Lower lobe of right lung (tissue), 2 donors: Measurements from ENCODE around the gene TTC39C. TPM values are rescaled to one million over a fixed set of nuclear protein-coding genes. Genes with fewer than 3 reads are reported as not detected.

ENCODE experiments used
- ATAC-seq, 2 donors: fragments of 200-7000 bp; cut with Tn5 transposase; one replicate each; pipeline ENCODE4 v1.9.1; 2020 to 2022; ENCODE audit warnings: mild to moderate bottlenecking in 2 of 2, moderate library complexity in 2 of 2
- DNase-seq: peaks from one replicate; pipeline ENCODE4 v3.0.0-alpha.2; 2020
- H3K27ac ChIP-seq: fragments of 200-600 bp; one replicate; pipeline ENCODE4 v1.8.0; 2022
- H3K27me3 ChIP-seq: fragments of 200-600 bp; one replicate; pipeline ENCODE4 v1.8.0; 2022; ENCODE audit warnings: low read depth
- H3K36me3 ChIP-seq: fragments of 200-600 bp; one replicate; pipeline ENCODE4 v1.8.0; 2022; ENCODE audit warnings: mild to moderate bottlenecking
- H3K4me1 ChIP-seq: fragments of 200-600 bp; one replicate; pipeline ENCODE4 v1.8.0; 2022
- H3K4me3 ChIP-seq: fragments of 200-600 bp; one replicate; pipeline ENCODE4 v1.8.0; 2022; ENCODE audit warnings: mild to moderate bottlenecking
- H3K9me3 ChIP-seq: fragments of 200-600 bp; one replicate; pipeline ENCODE4 v1.8.0; 2022
- intact Hi-C: fragments of 100-400 bp; cut with DNase I; formaldehyde crosslinking; loops from one replicate; pipeline ENCODE4 v1.11.0; 2022
- long read RNA-seq: library from polyadenylated mRNA; unstranded; transcript quantifications from one replicate; pipeline ENCODE4 v2.0.0, GENCODE V29; 2021
- total RNA-seq: library from RNA; stranded (reverse); fragmentation: NEBNext Ultra II Directional; extraction: Animal tissue kit (Norgen Biotek cat#: 25700); gene quantifications from one replicate; pipeline ENCODE4 v1.2.1, GENCODE V29; 2021
- TF ChIP-seq, protein P1 (sequence below): fragments of 200-600 bp; IDR thresholded peaks from one replicate; pipeline ENCODE4 v1.8.0; 2022; ENCODE audit warnings: antibody characterized with exemption, mild to moderate bottlenecking
- donor health status: DM: no; HTN: yes; CAD: no; lungs with severe emphysema.

The TTC39C gene
- total RNA-seq, result 14.6 TPM
- long read RNA-seq, partial matches to known transcripts, result 0 of 16 reads
- long read RNA-seq, other reads (novel, unspliced or antisense), result 10 of 16 reads

DNA sequence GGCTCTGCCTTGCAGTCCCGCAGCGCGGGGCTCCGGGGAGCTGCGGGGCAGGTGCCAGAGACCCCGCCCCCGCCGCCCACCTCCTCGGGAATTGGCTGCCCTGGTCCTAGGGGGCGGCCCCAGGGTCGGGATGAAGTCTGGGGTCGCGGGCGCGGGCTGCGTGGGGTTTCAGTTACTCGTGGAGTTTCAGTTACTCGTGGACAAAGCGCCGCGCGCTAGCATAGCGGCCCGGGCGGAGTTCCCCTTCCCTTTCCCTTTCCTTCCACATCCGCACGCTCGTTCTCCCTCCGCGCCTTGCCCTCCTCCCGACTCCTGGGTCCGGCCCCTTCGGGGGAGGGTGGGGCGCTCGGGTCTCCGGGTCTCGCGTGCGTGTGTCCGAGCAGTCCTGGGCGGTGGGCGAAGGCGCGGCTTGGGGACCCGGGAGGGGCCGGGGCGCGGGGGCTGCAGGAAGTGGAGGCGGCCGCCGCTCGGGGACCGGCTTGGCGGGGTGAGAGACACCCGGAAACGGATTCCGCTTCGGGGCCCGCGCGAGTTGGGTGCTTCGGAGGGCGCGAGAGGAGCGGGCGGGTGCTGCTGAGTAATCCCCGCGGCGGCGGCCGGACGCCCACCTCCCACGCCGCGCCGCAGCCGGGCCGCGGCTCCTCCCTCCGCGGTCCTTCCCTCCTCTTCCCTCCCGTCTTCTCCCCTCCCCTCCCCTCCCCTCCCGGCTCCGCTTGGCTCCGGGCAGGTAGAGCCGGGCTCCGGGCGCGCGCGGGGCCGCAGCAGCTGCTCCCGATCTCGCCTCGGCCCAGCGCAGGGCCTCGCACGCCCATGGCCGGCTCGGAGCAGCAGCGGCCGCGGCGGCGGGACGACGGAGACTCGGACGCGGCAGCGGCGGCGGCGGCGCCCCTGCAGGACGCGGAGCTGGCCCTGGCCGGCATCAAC, at the start of gene TTC39C:
Gene TTC39C, plus strand, starts transcription at position 693 of the 924 bp plus-strand sequence. Its CDS starts 118 bp downstream, at position 811.
- peak; percentile 86 for DNase-seq
- Histone ChIP-seq H3K36me3 (no peaks in the 10 kb centered on the region), H3K27me3 (no peaks in the 10 kb centered on the region), H3K4me3 (peak within 1 kb of the TSS; percentile 78), H3K27ac (peak within 1 kb of the TSS; percentile 85), H3K9me3 (no peaks in the 10 kb centered on the region), H3K4me1 (peaks cover 52% of the 10 kb centered on the region)
- intact Hi-C loops, result no loop called here
- TF ChIP-seq, protein P1, sequence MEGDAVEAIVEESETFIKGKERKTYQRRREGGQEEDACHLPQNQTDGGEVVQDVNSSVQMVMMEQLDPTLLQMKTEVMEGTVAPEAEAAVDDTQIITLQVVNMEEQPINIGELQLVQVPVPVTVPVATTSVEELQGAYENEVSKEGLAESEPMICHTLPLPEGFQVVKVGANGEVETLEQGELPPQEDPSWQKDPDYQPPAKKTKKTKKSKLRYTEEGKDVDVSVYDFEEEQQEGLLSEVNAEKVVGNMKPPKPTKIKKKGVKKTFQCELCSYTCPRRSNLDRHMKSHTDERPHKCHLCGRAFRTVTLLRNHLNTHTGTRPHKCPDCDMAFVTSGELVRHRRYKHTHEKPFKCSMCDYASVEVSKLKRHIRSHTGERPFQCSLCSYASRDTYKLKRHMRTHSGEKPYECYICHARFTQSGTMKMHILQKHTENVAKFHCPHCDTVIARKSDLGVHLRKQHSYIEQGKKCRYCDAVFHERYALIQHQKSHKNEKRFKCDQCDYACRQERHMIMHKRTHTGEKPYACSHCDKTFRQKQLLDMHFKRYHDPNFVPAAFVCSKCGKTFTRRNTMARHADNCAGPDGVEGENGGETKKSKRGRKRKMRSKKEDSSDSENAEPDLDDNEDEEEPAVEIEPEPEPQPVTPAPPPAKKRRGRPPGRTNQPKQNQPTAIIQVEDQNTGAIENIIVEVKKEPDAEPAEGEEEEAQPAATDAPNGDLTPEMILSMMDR, result no peak
- peak; percentile 87 to 91 for ATAC-seq

DNA sequence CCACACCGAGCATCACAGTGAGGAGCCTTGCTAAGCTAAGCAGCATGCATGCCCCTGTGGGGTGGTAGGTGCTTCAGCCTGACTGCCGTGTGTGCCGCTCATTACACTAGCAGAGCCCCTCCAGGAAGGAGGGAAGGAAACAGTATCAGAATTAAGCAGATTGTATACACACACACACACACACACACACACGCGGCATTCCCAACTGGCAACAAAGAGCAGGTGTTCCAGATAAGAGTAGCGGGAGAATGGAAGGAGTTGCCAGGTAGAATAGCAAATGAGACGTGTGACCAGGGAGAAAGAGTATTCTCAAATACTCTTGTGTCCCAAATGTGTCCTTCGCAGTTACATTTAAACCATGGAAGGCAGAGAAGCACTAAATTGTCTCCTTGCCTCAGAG, 47.6 kb upstream of the TTC39C start:
- no peaks in the 10 kb centered on the region for H3K9me3 ChIP-seq
- no peak overlapping the region for H3K4me3 ChIP-seq
- ATAC-seq (no peak), DNase-seq (no peak)
- H3K4me1 ChIP-seq, result peaks cover 15% of the 10 kb centered on the region
- TF ChIP-seq, protein P1, result no peak
- intact Hi-C loops, result no loop called here
- H3K36me3 ChIP-seq, result no peaks in the 10 kb centered on the region
- no peaks in the 10 kb centered on the region for H3K27me3 ChIP-seq
- H3K27ac ChIP-seq, result no peak overlapping the region

DNA sequence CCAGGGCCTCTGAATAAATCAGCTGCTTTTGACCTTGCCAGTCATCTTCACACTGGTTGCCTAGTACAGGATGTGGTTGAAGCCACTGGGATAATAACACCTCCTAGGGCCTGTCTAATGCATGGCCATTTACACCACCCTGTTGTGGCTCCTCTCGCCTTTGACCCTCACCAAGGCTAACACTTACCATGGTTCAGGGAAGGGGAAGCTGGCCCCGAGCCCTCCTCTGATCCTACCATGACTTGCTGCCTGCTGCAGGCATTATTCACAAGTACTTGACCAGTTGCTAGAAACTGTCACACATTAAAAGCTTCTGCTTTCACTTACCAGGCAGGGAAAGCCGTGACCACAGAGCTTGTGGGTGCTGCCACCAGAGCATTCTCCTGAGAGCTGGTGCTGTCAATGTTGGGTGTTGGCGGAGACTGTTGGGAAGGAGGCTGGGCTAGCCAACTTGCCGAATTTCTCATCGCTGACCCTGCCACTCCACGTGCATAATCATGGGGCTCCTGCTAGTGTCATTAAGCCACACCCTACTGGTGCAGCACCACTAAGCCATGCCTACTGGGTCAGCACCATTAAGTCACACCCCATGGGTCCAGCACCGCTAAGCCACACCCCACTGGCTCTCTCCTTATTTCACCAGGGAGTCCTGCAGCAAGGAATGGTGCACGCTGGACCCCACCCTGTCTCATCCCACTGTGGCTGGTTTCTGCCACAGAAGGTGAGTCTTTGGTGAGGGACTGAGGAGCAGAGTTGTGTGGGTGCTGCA, 47.0 kb upstream of the TTC39C start:
- TF ChIP-seq, protein P1, result no peak
- DNase-seq (no peak), ATAC-seq (peak; percentile 12 to 44)
- Histone ChIP-seq H3K27ac (no peak overlapping the region), H3K9me3 (no peaks in the 10 kb centered on the region), H3K4me3 (no peak overlapping the region), H3K27me3 (no peaks in the 10 kb centered on the region), H3K36me3 (no peaks in the 10 kb centered on the region), H3K4me1 (peaks cover 15% of the 10 kb centered on the region)
- intact Hi-C loops, result no loop called here

DNA sequence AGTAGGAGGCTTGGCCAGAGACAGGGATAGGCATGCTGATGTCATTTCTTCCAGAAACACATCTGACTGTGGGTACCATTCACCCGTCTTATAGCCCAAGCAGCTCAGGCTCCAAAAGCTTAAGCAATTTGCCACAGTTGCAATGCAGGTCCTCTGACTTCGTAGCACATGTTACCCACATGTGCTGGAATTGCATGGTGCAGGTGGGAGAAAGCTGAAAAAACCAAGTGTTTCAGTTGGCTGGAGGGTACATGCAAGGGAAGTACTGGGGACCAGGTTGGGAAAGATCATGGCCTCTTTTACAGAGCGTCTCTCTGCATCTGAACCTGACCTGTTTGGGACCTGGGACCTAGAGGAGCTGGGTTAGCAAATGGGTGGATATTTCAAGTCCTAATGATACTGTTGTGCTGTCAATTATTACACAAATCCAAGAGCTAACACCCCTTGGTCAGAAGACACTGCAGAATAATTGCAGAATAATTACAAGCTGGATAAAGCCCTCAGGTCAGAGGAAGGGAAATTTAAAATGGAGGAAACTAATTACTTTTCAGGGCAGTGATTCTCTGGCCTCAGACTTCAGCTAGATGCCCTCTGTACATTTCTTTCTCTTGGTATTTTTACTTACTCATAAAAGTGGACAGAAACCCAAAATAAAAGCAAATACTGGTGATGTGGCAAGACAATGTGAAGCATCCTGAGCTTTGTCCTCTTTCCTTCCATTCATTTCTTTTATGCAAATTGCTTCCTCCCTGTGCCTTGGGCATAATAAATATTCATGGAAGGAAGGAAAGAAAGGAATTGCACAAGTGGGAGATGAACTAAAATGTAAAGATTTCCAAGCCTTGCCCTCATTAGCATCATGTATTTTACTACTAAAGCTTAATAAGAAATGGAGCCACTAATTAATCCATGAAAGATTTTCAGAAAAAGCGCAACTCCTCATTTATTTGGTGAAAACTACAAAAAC, 45.6 kb upstream of the TTC39C start:
- Histone ChIP-seq H3K27ac (no peak overlapping the region), H3K36me3 (no peaks in the 10 kb centered on the region), H3K9me3 (no peaks in the 10 kb centered on the region), H3K27me3 (no peaks in the 10 kb centered on the region), H3K4me1 (peaks cover 15% of the 10 kb centered on the region), H3K4me3 (no peak overlapping the region)
- intact Hi-C loops, result no loop called here
- ATAC-seq (no peak), DNase-seq (no peak)
- TF ChIP-seq, protein P1, result no peak
